ENCODE results near the gene TMEM109.
A peak's percentile ranks its signal among the peaks of the same experiment; 100 is the strongest.

The TMEM109 gene

DNA sequence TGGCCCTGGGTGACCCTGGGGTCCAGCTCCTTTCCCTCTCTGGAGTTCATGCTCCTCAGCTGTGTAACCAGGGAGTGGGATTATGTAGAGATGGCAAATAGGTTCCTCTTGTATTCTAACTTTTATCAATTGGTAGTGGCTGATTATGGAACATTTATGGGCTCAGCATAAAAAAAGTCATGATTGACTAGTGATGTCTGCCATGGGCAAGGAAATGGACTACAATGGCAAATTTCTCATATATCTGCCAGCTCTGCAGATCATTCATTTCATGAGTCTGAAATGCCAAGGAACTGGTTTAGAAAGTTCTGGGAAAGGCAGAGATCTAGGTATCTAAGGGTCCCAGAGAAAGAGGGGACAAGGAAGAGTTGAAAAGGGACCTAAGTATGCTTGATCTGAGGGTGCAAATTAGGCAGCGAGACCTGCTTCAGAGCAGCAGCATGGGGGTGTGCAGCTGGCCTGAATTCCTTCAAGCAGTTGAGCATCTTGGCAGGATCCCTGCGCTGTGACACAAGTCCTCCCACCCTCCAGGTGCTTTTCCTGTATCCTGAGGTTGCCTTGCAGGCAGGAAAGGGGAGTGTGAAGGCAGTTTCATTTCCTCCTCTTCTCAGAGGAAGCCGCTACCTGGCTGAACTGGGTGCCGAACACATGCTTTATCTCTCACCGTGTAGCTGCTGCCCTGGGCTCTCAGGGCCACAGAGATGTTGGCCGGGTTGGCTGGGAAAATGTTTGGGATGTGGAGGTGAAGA, 27.6 kb downstream of the TMEM109 start:
- Histone ChIP-seq H3K4me3 (no peak overlapping the region), H3K9me3 (no peaks in the 10 kb centered on the region), H3K4me1 (no peaks in the 10 kb centered on the region), H3K27me3 (ENCODE audit: low read depth) (no peaks in the 10 kb centered on the region), H3K36me3 (replicated peaks) (no peaks in the 10 kb centered on the region)
- DNase-seq (ENCODE audit: low spot score in 2 of 2) = no peak
- in situ Hi-C loops (cut with MboI; ENCODE audit: low sequenced_read_pairs) = no loop called here

DNA sequence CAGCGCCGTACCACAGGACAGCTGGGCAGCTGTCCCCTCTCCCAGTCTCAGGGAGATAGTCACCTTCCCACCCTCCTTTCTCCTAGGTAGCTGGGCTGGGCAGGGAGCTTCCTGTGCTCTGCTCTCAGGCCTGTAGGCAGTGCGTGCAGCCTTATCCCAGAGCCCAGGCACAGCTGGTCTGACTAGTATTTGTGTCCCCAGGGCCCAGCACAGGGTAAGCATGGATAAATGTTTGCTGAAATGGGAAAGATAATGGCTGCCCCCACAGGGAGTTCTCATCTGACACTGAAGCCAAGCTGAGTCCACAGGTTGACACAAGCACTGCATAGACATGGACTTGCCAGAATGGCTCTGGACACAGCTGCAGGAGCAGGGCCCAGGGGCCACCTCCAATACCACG, 28.3 kb downstream of the TMEM109 start:
- no peak overlapping the region for H3K4me3 ChIP-seq
- no peaks in the 10 kb centered on the region for H3K36me3 ChIP-seq (replicated peaks)
- no peaks in the 10 kb centered on the region for H3K9me3 ChIP-seq
- no peaks in the 10 kb centered on the region for H3K4me1 ChIP-seq
- DNase-seq (ENCODE audit: low spot score in 2 of 2) = no peak
- H3K27me3 ChIP-seq (ENCODE audit: low read depth) = no peaks in the 10 kb centered on the region
- in situ Hi-C loops (cut with MboI; ENCODE audit: low sequenced_read_pairs) = no loop called here

DNA sequence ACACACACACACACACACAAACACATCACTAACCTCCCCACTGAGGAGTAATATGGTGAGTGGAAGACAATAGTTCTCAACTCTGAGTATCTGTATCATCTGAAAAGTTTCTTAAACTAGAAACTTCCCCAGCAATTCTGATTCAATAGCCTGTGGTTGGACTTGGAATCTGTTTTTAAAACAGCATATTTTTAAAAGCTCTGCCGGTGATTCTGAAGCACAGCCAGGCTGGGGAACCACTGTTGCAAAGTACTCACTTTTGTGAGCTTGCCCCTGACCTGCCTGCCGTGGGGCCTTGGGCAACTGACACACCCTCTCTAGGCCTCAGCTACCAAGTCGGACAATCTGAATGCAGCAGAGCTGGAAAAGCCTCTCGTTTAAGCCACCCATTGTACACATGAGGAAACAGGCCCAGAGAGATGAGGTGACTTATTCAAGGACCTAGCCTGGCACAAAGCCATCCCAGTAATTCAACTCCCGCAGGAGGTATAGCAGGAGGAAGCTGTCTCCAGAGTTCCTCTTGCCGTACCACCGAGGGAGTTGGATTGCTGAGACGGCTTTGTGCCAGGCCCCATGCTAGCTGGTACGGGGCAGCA, 29.1 kb downstream of the TMEM109 start:
- Histone ChIP-seq H3K9me3 (no peaks in the 10 kb centered on the region), H3K36me3 (replicated peaks) (no peaks in the 10 kb centered on the region), H3K27me3 (ENCODE audit: low read depth) (no peaks in the 10 kb centered on the region), H3K4me1 (peaks cover 6% of the 10 kb centered on the region), H3K4me3 (no peak overlapping the region)
- peak in 1 of 2 experiments; percentile 6 for DNase-seq (ENCODE audit: low spot score in 2 of 2)
- in situ Hi-C loops (cut with MboI; ENCODE audit: low sequenced_read_pairs) = no loop called here

DNA sequence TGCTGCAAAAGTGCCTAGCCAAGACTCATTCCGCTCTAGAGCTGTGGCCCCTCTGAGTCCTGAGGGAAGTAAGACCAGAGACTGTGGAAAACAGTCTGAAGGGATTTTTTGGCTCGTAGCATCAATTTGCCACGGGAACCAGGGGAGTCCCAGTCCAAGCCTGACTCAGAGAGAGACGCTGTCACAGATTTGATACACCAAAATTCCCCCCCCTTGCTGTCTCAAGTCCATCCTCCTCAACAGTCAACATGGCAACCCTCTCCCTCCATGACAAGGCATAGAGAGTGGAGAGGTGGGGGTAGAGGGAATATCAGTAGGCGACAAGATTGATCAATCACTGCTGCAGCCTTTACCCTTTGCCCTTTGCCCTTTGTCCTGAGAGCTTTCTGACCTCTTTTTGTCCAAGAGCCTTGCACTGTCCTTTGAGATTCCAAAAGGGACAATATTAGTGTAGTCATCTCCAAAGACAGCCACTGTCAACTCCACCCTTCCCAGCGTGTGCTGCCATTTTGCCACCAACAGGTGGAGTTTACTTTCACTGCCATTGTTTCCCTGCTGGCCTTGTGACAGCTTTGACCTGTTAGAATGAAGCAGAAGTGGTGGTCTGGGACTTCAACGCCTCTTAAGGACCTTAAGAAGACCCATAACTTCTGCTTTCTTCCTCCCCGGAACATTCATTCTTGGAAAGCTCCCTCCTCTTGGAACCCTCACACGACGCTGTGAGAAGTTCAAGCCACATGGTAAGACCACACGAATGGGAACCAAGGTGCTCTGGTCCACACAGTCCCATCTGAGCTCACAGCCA, 30.7 kb downstream of the TMEM109 start:
- no peaks in the 10 kb centered on the region for H3K36me3 ChIP-seq (replicated peaks)
- no peak for DNase-seq (ENCODE audit: low spot score in 2 of 2)
- no peak overlapping the region for H3K4me3 ChIP-seq
- no peaks in the 10 kb centered on the region for H3K9me3 ChIP-seq
- peaks cover 6% of the 10 kb centered on the region for H3K4me1 ChIP-seq
- no peaks in the 10 kb centered on the region for H3K27me3 ChIP-seq (ENCODE audit: low read depth)
- in situ Hi-C loops (cut with MboI; ENCODE audit: low sequenced_read_pairs) = no loop called here

DNA sequence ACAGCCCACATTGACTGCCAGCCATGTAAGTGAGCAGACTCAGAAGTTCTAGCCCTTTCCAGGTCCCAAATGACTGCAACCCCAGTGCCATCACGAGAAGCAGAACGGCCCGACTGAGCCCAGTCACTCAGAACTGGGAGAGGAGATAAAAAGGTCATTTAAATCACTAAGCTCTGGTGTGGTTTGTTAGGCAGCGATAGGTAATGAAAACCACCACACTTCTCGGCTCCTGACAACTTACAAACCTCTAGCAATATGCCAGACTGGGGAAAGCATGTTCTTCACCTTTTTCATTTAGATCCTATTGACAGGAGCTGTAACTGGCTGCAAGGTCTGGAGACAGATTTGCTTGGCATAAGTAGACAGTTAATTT, 31.3 kb downstream of the TMEM109 start:
- in situ Hi-C loops (cut with MboI; ENCODE audit: low sequenced_read_pairs) = no loop called here
- DNase-seq (ENCODE audit: low spot score in 2 of 2) = no peak
- Histone ChIP-seq H3K27me3 (ENCODE audit: low read depth) (no peaks in the 10 kb centered on the region), H3K36me3 (replicated peaks) (no peaks in the 10 kb centered on the region), H3K4me3 (no peak overlapping the region), H3K4me1 (peaks cover 6% of the 10 kb centered on the region), H3K9me3 (no peaks in the 10 kb centered on the region)

DNA sequence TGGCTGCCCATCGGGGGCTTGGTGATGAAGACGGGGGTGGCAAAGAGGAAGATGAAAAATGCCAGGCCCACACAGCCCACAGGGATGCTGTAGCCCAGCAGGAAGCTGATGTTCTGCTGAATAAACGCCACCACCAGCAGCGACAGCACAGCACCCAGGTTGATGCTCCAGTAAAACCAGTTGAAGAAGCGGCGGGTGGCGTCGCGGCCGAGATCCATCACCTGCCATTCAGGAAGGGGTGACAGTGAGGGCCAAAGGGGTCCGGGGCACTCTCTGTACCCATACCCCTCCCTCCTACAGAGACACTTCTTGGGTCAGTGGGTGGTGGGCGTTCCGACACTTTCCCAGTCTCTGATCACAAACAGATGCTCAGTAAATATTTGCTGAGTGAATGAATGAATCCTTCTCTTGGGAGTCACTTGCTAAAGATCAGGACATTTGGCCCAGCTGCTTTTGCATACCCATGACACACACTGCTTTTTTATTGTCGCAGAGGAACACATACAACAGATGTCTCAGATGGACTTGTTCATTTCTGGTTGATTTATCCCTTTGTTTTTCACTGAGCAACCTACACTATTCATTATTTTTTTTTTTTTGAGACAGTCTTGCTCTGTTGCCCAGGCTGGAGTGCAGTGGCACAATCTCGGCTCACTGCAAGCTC, 32.8 kb downstream of the TMEM109 start:
- DNase-seq (ENCODE audit: low spot score in 2 of 2) = no peak
- no peaks in the 10 kb centered on the region for H3K36me3 ChIP-seq (replicated peaks)
- H3K4me3 ChIP-seq = no peak overlapping the region
- no peaks in the 10 kb centered on the region for H3K27me3 ChIP-seq (ENCODE audit: low read depth)
- no peaks in the 10 kb centered on the region for H3K9me3 ChIP-seq
- in situ Hi-C loops (cut with MboI; ENCODE audit: low sequenced_read_pairs) = no loop called here
- H3K4me1 ChIP-seq = peaks cover 6% of the 10 kb centered on the region

DNA sequence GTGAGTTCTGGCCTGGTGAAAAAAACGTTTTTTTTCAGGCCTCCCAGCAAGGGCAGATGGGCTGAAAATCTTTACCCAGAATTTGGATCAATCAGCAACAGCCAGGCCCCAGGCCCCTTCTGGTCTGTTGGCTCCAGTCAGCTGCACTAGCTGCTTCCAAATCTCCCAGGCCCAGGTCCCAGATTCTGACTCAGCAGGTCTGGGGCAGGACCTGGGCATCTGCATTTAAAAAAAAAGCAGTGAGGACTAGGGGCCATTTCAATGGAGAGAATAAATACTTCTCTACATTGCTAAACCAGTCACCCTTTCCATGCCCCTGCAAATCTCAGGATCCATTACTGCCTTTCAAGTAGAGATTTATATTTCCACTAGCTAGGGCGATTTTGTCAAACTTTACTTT, 33.7 kb downstream of the TMEM109 start:
- Histone ChIP-seq H3K9me3 (no peaks in the 10 kb centered on the region), H3K4me3 (no peak overlapping the region), H3K27me3 (ENCODE audit: low read depth) (no peaks in the 10 kb centered on the region), H3K4me1 (peaks cover 6% of the 10 kb centered on the region), H3K36me3 (replicated peaks) (no peaks in the 10 kb centered on the region)
- in situ Hi-C loops (cut with MboI; ENCODE audit: low sequenced_read_pairs) = no loop called here
- no peak for DNase-seq (ENCODE audit: low spot score in 2 of 2)

DNA sequence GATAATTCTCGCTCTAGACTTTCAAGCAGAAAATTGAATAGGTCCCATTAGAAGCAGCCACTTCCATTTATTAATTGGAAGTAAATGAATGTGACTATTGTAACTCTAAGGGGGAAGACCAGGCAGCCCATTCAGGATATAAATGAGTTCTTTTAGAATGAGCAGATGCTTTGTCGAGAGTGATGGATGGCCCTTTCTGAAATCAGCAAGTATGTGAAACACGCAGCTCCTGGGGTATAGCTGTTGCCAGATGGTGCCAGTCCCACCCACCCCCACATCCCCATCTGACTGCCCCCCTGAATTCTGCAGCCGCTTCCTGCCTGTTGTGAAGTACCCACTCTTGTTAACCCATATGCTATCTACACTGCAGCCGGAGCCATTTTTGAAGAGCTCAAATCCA, 34.3 kb downstream of the TMEM109 start:
- no peak overlapping the region for H3K4me3 ChIP-seq
- no peaks in the 10 kb centered on the region for H3K27me3 ChIP-seq (ENCODE audit: low read depth)
- H3K9me3 ChIP-seq = no peaks in the 10 kb centered on the region
- H3K4me1 ChIP-seq = peaks cover 6% of the 10 kb centered on the region
- in situ Hi-C loops (cut with MboI; ENCODE audit: low sequenced_read_pairs) = no loop called here
- no peak for DNase-seq (ENCODE audit: low spot score in 2 of 2)
- H3K36me3 ChIP-seq (replicated peaks) = no peaks in the 10 kb centered on the region

DNA sequence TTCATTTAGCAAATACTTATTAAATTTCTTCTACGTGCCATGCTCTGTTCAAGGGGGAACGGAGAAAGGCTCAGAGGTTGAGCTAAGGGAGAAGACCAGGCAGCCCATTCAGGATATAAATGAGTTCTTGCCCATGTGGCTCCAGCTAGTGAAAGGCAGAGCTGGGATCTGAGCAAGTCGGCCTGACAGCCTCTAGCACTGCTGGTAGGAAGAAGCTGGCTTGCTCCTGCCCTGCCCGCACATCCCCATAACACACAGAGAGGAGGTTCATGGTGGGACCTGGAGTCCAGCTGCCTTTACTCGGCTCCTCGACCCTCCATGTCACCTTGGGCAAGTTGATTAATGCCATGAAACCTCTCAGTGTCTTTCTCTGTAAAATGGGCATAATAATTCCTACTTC, 36.1 kb downstream of the TMEM109 start:
- peaks cover 6% of the 10 kb centered on the region for H3K4me1 ChIP-seq
- H3K27me3 ChIP-seq (ENCODE audit: low read depth) = no peaks in the 10 kb centered on the region
- H3K9me3 ChIP-seq = no peaks in the 10 kb centered on the region
- H3K36me3 ChIP-seq (replicated peaks) = no peaks in the 10 kb centered on the region
- in situ Hi-C loops (cut with MboI; ENCODE audit: low sequenced_read_pairs) = no loop called here
- DNase-seq (ENCODE audit: low spot score in 2 of 2) = no peak
- H3K4me3 ChIP-seq = no peak overlapping the region

DNA sequence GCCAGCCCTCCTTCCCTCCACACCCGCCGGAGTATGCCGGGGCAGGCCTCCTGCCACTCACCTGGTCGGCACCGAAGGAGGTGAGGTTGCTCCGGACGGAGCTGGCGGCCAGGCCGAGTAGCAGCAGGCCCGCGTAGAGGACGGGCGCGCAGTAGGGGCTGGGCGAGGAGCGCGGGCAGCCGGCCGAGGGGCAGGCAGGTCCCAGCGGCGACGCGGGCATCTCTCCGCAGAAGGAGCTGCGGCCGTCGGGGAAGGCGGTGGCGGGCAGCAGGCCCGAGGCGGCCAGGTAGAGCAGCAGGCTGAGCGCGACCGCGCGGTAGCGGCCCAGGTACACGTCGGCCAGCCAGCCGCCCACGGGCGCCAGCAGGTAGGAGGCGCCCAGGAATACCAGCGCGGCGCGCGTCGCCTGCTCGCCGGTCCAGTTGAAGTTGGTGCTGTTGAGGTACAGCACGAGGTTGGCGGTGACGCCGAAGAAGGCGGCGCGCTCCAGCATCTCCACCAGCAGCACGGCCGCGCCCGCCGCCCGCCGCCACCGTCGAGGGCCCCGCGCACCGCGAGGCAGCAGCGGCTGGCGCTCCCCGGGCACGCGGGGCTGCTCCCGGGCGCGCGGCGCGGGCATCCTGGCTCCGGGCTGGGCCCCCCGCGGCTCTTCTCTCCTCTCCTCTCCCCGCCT, 37.1 kb downstream of the TMEM109 start:
- H3K4me1 ChIP-seq = peaks cover 6% of the 10 kb centered on the region
- H3K27me3 ChIP-seq (ENCODE audit: low read depth) = no peaks in the 10 kb centered on the region
- H3K4me3 ChIP-seq = no peak overlapping the region
- in situ Hi-C loops (cut with MboI; ENCODE audit: low sequenced_read_pairs) = no loop called here
- DNase-seq (ENCODE audit: low spot score in 2 of 2) = no peak
- no peaks in the 10 kb centered on the region for H3K9me3 ChIP-seq
- H3K36me3 ChIP-seq (replicated peaks) = no peaks in the 10 kb centered on the region

DNA sequence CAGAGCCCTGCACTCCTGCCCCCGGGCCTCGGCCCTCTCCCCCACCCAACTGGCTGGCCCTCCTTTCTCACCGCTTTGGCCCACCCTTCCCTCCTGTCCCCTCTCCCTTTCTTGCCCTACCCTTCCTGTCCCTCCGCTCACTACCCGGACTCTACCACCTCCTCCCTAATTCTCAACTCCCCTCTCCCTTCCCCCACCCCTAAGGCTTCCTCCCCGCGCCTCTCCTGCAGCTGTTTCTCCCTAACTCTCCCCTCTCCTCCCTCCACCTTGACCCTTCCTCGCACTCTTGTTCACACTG, 37.6 kb downstream of the TMEM109 start:
- H3K4me3 ChIP-seq = no peak overlapping the region
- peaks cover 6% of the 10 kb centered on the region for H3K4me1 ChIP-seq
- in situ Hi-C loops (cut with MboI; ENCODE audit: low sequenced_read_pairs) = no loop called here
- no peaks in the 10 kb centered on the region for H3K9me3 ChIP-seq
- no peaks in the 10 kb centered on the region for H3K36me3 ChIP-seq (replicated peaks)
- DNase-seq (ENCODE audit: low spot score in 2 of 2) = no peak
- no peaks in the 10 kb centered on the region for H3K27me3 ChIP-seq (ENCODE audit: low read depth)

DNA sequence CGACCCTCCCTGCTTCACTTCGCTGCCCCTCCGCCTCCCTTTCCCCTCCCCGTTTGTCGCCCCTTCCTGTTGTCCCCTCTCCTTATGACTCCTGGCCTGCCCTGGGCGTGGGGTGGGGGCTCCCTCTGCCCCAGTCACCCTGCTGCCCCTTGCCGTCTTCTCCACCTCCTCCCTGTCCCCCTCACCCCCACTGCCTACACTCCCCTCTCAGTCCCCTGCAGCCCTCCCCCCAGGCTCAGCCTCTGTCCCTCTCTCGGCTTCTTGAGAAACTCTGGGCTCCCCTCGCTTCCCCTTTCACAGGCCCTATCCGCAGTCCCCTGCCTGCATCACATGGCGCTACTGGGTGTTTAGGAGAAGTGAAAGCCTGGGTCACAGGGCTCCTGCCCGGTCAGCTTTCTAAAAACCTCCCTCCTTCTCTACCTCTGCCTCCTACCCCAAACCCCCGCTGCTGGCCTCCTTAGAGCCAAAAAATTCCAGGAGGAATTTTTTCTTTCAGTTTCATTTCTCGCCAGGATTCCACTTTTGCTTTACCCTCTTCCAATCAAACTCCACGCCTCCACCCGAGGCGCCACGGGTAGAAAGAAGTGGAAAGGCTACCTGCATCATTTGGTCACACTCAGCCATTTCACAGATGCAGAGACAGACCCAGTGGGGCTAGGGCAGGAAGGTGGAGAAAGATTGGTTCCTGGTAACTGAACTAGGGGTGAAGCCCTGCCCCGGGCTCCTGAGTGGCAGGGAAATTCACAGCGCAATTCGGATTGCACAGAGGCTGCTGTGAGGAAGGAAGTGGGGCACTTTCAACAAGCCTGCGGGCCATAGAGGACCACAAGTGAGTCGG, 38.2 kb downstream of the TMEM109 start, which contains the start of gene SLC15A3:
TSS of gene SLC15A3 (minus strand) at position 273 of the 838 bp plus-strand sequence. CDS start 625 bp downstream, outside the sequence.
- Histone ChIP-seq H3K9me3 (no peaks in the 10 kb centered on the region), H3K36me3 (replicated peaks) (no peaks in the 10 kb centered on the region), H3K27me3 (ENCODE audit: low read depth) (no peaks in the 10 kb centered on the region), H3K4me3 (no peak within 1 kb of the TSS), H3K4me1 (peaks cover 6% of the 10 kb centered on the region)
- no peak for DNase-seq (ENCODE audit: low spot score in 2 of 2)
- in situ Hi-C loops (cut with MboI; ENCODE audit: low sequenced_read_pairs) = no loop called here

DNA sequence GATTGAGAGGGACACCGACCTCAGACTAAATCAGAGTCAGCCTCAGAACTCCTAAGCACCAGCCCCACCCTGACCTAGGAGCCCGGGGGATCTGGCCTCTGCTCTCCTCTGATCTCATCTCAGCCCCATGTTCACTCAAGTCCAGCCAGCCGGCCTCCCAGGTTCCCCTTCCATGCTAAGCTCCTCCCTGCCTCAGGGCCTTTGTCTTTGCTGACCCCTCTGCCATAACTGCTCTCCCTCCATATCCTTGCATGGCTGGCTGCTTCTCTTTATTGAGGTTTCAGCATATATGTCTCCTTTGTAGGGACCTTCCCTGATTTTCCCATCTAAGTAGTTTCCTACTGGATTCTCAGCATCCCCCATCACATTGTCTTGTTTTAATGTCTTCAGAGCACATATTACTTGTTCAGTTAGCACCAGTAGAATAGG, 38.8 kb downstream of the TMEM109 start:
- no peak for DNase-seq (ENCODE audit: low spot score in 2 of 2)
- peaks cover 1% of the 10 kb centered on the region for H3K4me1 ChIP-seq
- H3K36me3 ChIP-seq (replicated peaks) = no peaks in the 10 kb centered on the region
- no peaks in the 10 kb centered on the region for H3K9me3 ChIP-seq
- in situ Hi-C loops (cut with MboI; ENCODE audit: low sequenced_read_pairs) = no loop called here
- no peak overlapping the region for H3K4me3 ChIP-seq
- H3K27me3 ChIP-seq (ENCODE audit: low read depth) = no peaks in the 10 kb centered on the region

All from HAP-1 (cell line).